Glomerular endothelial cell (primary cell): ENCODE data around the gene SSH3. TPM values are rescaled to one million over a fixed set of nuclear protein-coding genes. Genes with fewer than 3 reads are reported as not detected.

Experiments
- DNase-seq: peaks from one replicate; pipeline ENCODE4 v3.0.0-alpha.2; 2011; ENCODE audit warnings: low read depth, low spot score; ENCODE audit errors: extremely low read depth
- total RNA-seq: library from RNA; depleted of rRNA; stranded (reverse); fragments of >200 nt; gene quantifications from 2 replicates; pipeline ENCODE4 v1.2.3, GENCODE V29; 2015

The SSH3 gene
- total RNA-seq, 1 donor from 2014 or later, result 16.7 TPM

- DNase-seq, result no peak
Observed at GRCh38 chr11:67289651-67290479, 13.5 kb upstream of the SSH3 start.

GRCh38 chr11:67290801-67291200 is 12.5 kb upstream of the SSH3 start:
- no peak for DNase-seq

DNA sequence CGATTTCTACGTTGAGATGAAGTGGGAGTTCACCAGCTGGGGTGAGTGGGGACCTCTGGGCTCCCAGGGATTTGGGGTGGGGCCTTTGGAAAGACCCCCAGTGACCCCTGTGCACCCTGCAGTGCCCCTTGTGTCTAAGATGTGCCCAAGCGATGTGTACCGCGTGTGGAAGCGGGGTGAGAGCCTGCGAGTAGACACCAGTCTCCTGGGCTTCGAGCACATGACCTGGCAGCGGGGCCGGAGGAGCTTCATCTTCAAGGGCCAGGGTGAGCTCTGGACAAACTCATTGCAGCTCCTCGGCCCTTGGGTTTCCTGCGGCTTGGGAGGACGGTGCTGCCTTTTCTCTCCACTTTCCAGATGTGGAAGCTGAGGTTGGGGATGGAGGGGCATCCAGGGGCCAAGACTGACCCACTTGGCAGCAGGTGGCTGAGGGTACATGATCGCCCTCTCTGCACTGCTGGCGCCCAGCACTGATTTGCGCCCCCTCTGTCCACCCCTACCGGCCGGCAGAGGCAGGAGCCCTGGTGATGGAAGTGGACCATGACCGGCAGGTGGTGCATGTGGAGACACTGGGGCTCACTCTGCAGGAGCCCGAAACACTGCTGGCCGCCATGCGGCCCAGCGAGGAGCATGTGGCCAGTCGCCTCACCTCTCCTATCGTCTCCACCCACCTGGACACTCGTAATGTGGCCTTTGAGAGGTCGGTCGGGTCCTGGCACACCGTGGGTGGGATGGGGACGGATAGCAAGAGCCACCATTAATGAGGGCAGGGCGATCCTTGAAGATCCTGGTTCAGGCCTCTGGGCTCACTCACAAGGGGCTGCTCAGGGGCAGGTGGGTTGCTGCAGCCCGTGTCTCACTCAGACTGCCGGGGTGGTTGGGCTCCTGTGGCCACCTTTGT is 11.6 kb upstream of the SSH3 start:
- DNase-seq, result no peak

DNA sequence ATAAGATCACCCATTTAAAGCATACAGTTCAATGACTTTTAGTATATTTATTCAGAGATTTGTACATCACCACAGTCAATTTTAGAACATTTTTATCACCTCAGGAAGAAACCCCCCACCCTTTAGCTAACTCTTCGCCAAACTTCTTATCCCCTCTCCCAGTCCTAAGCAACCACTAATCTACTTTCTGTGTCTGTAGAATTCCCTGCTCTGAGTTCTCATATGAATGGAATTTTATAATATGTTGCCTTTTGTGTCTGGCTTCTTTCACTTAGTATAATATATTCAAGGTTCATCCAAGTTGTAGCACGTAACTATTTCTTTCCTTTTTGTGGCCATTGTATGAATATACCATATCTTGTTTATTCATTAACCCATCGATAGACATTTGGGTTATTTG is 10.7 kb upstream of the SSH3 start:
- DNase-seq, result no peak

DNA sequence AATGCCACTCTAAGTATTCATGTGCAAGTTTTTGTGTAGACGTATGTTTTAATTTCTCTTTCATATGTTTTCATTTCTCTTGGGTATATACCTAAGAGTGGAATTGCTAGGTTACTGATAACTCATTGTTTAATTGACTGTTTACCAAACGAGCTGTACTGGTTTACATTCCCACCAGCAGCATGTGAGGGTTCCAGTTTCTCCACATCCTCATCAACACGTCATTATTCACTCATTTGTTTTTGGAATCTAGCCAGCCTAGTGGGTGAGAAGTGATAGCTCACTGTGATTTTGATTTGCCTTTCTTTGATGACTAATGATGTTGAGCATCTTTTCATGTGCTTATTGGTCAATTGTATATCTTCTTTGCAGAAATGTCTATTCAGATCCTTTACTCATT is 10.2 kb upstream of the SSH3 start:
- no peak for DNase-seq

GRCh38 chr11:67295846-67296245 is 7.5 kb upstream of the SSH3 start:
- DNase-seq, result no peak

DNA sequence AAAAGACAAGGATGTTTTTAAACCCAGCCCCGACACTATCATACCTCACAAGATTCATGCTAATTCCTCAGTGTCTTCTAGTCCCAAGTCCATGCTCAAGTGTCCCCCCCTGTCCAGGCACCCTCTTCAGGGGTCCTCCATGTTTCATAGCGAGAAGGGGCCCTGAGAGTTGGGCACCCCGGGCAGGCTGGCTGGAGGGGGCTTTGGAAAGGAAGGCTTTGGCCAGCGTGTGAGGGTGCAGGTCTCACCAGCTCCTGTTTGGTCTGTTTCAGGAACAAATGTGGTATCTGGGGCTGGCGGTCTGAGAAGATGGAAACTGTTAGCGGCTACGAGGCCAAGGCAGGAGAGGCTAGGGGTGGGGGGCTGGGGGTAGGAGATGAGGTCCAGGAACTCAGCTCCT is 4.5 kb upstream of the SSH3 start:
- DNase-seq, result no peak

GRCh38 chr11:67299471-67300191 is 3.7 kb upstream of the SSH3 start:
- DNase-seq, result no peak

DNA sequence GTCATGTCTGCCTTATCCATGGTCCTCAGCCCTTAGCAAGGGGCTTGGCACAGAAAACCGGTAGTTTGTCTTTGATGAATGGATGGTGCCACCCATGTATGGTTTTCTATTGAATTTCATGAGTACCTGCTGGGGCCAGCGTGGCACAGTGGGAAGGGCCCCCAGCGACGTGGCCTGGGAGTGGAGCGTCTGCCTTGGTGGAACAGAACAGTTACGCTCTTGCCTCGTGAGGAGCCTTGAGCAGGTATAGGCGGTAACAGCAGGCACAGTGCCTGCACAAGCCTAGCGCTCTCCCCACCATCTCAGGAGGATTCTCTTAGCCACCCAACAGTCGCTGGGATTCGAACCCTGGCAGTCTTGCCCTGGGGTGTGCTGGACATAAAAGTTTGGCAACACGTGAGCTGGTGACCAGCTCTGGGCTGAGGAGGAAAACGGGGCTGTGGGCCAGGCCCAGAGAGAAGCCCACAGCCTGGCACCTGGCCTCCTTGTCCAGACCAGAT is 3.0 kb upstream of the SSH3 start:
- DNase-seq, result no peak

DNA sequence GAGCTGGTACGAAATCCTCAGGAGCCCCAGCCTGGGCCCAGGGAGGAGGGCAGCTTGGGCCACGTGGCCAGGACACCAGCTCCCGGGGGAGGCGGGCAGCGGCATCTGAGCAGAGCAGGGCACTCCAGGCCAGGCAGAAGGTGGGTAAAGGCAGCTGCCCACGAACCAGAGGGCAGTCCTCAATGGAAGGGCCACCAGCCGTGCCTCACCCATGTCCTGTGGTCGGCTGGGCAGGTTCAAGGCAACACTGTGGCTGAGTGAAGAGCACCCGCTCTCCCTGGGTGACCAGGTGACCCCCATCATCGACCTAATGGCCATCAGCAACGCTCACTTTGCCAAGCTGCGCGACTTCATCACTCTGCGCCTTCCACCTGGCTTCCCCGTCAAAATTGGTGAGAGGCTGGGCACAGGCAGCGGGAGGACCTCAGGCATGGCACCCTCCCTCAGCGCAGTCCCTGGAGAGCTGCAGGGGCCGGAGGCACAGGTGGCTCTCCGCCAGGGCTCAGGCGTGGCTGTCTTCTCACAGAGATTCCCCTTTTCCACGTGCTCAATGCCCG is 2.5 kb upstream of the SSH3 start:
- no peak for DNase-seq

- DNase-seq, result no peak
Observed at GRCh38 chr11:67301313-67301921, 1.9 kb upstream of the SSH3 start.

- DNase-seq, result no peak
Observed at GRCh38 chr11:67301951-67302516, 1.3 kb upstream of the SSH3 start.

- no peak for DNase-seq
Observed at GRCh38 chr11:67302571-67303131, 679 bp upstream of the SSH3 start.

DNA sequence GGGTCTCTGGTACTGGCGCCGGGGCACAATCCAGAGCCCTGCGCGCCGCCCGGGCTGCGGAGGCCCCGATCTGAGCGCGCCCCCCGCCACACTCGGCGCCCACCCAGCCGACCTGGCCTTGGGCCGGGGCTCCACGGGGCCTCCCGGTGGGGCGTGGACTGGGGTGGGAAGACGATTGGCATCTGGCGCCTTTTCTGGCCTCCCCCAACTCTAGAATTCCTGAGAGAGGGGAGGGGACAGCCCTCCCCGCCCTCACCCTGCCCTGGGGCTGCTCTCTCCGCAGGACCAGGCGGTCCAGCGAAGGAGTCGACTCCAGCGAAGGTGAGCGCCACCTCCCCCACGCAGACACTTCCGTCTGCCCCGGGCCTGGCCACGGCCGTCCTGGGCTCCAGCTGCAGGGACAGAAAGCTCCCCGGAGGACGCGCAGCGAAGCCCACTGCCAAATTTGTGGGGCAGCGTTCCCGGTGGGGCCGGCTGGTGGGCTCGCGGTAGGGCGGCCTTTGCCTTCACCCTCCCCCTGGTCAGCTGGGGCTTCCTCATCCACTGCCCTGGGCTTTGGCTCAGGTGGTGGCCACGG is 593 bp downstream of the SSH3 start:
- DNase-seq, result no peak

GRCh38 chr11:67304511-67305113 is 1.3 kb downstream of the SSH3 start:
- DNase-seq, result no peak

DNA sequence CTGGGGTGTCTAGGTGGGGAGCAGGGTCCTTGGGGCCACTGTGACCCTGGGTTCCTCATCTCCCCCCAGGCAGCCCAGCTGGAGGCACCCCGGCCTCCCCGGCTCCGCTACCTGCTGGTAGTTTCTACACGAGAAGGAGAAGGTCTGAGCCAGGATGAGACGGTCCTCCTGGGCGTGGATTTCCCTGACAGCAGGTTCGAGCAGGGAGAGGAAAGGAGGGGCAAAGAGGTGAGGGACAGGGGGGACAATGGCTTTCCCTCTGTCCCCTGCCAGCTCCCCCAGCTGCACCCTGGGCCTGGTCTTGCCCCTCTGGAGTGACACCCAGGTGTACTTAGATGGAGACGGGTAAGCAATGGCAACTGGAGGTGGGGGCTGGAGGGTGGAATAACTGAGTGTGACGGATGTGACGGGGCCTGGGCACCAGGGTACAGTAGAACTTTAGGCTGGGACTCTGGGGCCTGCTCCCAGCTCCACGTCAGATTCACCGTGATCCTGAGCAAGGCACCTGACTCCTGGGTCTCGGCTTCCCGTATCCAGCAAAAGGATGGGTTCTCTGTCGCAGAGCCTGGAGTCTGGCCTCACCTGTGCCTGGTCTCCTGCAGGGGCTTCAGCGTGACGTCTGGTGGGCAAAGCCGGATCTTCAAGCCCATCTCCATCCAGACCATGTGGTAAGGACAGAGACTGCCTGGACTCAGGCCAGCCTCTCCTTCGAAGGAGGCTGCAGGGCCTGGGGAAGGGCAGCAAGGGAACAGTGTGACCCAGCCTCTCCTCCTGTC is 3.6 kb downstream of the SSH3 start:
- no peak for DNase-seq

DNA sequence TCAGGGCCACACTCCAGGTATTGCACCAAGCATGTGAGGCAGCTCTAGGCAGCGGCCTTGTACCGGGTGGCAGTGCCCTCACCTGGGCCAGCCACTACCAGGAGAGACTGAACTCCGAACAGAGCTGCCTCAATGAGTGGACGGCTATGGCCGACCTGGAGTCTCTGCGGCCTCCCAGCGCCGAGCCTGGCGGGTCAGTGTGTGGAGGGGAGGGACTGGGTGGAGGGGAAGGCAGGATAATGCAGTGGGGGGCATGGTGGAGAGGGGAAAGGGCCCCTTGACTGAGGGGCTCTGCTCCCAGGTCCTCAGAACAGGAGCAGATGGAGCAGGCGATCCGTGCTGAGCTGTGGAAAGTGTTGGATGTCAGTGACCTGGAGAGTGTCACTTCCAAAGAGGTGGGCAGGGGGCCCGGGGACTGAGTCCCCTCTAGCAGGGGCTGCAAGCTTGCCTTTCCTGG is 4.2 kb downstream of the SSH3 start:
- no peak for DNase-seq
